ENCODE data around the gene BRIP1. TPM values are rescaled to one million over a fixed set of nuclear protein-coding genes. Genes with fewer than 3 reads are reported as not detected.
A peak's percentile ranks its signal among the peaks of the same experiment; 100 is the strongest.

Gene BRIP1
- total and polyA plus RNA-seq, 9 of the 15 experiments (the other 6 are each of a cell fraction or from before 2014, with no cell fraction given) = 2.4 to 17.5 (median 11.2) TPM

GRCh38 chr17:61803796-61804195, 59.5 kb downstream of the BRIP1 start:
- peaks cover 0 to 6% of the 10 kb centered on the region in 2 experiments; a peak in 2 of 5 replicates for H3K4me1 ChIP-seq (replicated peaks in 1 of 2; ENCODE audit: control insufficient read depth in 2 of 2, insufficient read depth in 2 of 2, low read length in 2 of 2)
- no peaks in the 10 kb centered on the region for H3K79me2 ChIP-seq (ENCODE audit: control insufficient read depth, insufficient read depth, low read length)
- POLR2A ChIA-PET = no interaction called here
- H3K4me3 ChIP-seq = no peak overlapping the region
- H3K36me3 ChIP-seq (ENCODE audit: control insufficient read depth, insufficient read depth, low read length) = peaks cover 15% of the 10 kb centered on the region; the same call in 1 of the 3 replicates
- H3K27ac ChIP-seq (ENCODE audit: extremely low read depth, low read depth, low read length) = no peak overlapping the region
- no peak for DNase-seq (ENCODE audit: extremely low read depth in 1 of 4, low spot score in 3 of 4)
- no TSS peak for BruUV-seq (replicated peaks)
- no peaks in the 10 kb centered on the region for H3K9me1 ChIP-seq (ENCODE audit: control insufficient read depth, insufficient read depth, low read length)
- FAIRE-seq = no peak
- ATAC-seq = no peak
- H3K9ac ChIP-seq (ENCODE audit: insufficient read depth in 1 of 2, low read depth in 2 of 2, low read length in 2 of 2) = no peak overlapping the region
- H3K4me2 ChIP-seq (ENCODE audit: insufficient read depth, low read length) = no peak overlapping the region
- in situ Hi-C loops (cut with MboI) = no loop called here
- WGBS (ENCODE audit: insufficient coverage, low coverage, missing lambda C conversion rate) = 75% methylated on average over 1 of the region's 1 CpG
- CTCF ChIA-PET (ENCODE audit: low intra/inter-chr PET ratio) = no interaction called here
- H4K20me1 ChIP-seq (replicated peaks; ENCODE audit: control insufficient read depth, insufficient read depth, low read length) = no peaks in the 10 kb centered on the region
- H2AFZ ChIP-seq (ENCODE audit: low read depth, low read length) = no peak overlapping the region
- H3K9me3 ChIP-seq (replicated peaks; ENCODE audit: control insufficient read depth, insufficient read depth, low read depth, low read length) = no peaks in the 10 kb centered on the region
- intact Hi-C loops (cut with micrococcal nuclease) = no loop called here
- TF ChIP-seq PTBP1 (IDR thresholded peaks at IDR 0.05; ENCODE audit: low read depth, low read length) (no peak), ZBTB11 (CRISPR knock-in tag; IDR thresholded peaks at IDR 0.05) (peak in 1 of 3 experiments; percentile 77; a peak in 1 of 6 replicates)
- H3K27me3 ChIP-seq (ENCODE audit: control insufficient read depth in 2 of 2, insufficient read depth in 2 of 2, low read length in 2 of 2) = no peaks in the 10 kb centered on the region
